Esophagus mucosa (tissue), 1 donor: ENCODE data around the gene PODN. TPM values are rescaled to one million over a fixed set of nuclear protein-coding genes. Genes with fewer than 3 reads are reported as not detected.

Experiments
- ATAC-seq: fragments of 200-7000 bp; cut with Tn5 transposase; one replicate; pipeline ENCODE4 v1.9.1; 2020
- total RNA-seq: library from RNA; stranded (reverse); gene quantifications from one replicate; pipeline ENCODE4 v1.2.4, GENCODE V29; 2023
- donor health status: DM: yes; HTN: yes; CAD: no.

The PODN gene
- total RNA-seq, 1 donor from 2014 or later: 2.6 TPM

- no peak for ATAC-seq
Observed at GRCh38 chr1:53133261-53134041, 71.4 kb downstream of the PODN start.

- no peak for ATAC-seq
Observed at GRCh38 chr1:53134042-53134485, 72.1 kb downstream of the PODN start.

Other genes starting within 250 kb of the PODN start
- gene ZYG11A, start 219.5 kb upstream of the PODN start, total RNA-seq: 0.44 TPM
- 92.5 TPM for gene ECHDC2, start 140.5 kb upstream of the PODN start, total RNA-seq
- gene SCP2, start 134.9 kb upstream of the PODN start, total RNA-seq: 84.7 TPM
- gene SLC1A7, start 80.4 kb downstream of the PODN start, total RNA-seq: not detected
- 23.9 TPM for gene CPT2, start 134.6 kb downstream of the PODN start, total RNA-seq
- gene CZIB, start 158.4 kb downstream of the PODN start, total RNA-seq: 28.0 TPM
- 30.0 TPM for gene MAGOH, start 176.3 kb downstream of the PODN start, total RNA-seq